Measurements from ENCODE around the gene GALNT18. TPM values are rescaled to one million over a fixed set of nuclear protein-coding genes. Genes with fewer than 3 reads are reported as not detected.
"Not testable (repeated sequence)": the region's sequence is repeated elsewhere in the genome, so short reads cannot be mapped to it uniquely, and the experiment has no call there.

GALNT18 gene
- total RNA-seq, 6 experiments from 2014 or later: 3.7 to 11.4 (median 7.8) TPM

DNA sequence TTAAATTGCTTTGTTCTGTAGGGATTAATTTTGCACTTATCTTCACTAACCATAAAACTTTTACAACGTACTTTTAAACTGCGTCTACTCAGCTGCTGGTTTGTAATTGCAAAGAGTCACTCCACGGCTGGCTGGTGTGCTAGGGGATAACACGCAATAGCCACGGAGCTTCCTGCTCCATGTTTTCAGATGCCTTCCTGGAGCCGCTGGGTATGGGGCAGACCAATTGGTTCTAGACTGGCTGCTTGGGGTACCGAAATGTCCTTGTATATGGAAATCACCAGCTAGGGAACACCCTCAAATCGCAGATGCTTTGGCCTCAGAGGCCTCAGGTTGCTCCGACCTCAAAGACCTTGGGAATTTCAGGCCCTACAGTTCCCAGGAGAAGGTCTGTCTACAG lies 265.0 kb downstream of the GALNT18 start:
- TF ChIP-seq POLR2A (IDR thresholded peaks at IDR 0.05): no peak
- H3K4me1 ChIP-seq: no peaks in the 10 kb centered on the region
- H3K36me3 ChIP-seq: no peaks in the 10 kb centered on the region
- no peak for DNase-seq
- no peaks in the 10 kb centered on the region for H3K27me3 ChIP-seq
- intact Hi-C loops (cut with DNase I): no loop called here
- H3K9me3 ChIP-seq: no peaks in the 10 kb centered on the region
- no peak overlapping the region for H3K4me3 ChIP-seq
- H3K27ac ChIP-seq: no peak overlapping the region
- no peak for ATAC-seq
- WGBS (ENCODE audit: insufficient coverage, low coverage, low lambda C conversion rate, missing lambda C conversion rate): 88% methylated on average over 8 of the region's 9 CpGs

DNA sequence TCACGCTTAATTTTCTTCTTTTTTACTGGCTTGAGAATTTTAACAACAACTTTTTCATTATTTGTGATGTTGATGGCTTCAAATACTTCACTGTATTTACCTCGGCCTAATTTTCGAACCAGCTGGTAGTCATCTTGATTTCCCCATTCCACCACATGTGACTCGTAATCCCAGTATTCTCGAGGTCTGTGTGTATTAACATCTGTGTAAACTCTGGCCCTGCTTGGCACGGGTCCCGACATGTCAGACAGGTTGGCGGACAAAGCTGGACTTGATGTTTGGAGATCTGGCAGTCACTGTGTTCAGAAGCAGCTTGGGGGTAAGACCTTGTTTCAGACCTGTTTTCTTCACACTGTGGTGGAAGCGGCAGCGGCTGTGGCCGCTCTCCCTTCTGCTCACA lies 268.9 kb downstream of the GALNT18 start, which contains the start of gene CSNK2A3:
CSNK2A3 (minus strand) TSS at position 373 of the 400 bp plus-strand sequence; CDS start at position 242, 131 bp downstream.
- H3K27ac ChIP-seq; H3K27me3 ChIP-seq; H3K4me3 ChIP-seq; intact Hi-C loops (cut with DNase I); H3K9me3 ChIP-seq; DNase-seq; H3K36me3 ChIP-seq; H3K4me1 ChIP-seq: not testable (repeated sequence)
- WGBS (ENCODE audit: insufficient coverage, low coverage, low lambda C conversion rate, missing lambda C conversion rate): 78% methylated on average over 7 of the region's 11 CpGs
- peak; percentile 61 to 81 (median 76) for ATAC-seq

DNA sequence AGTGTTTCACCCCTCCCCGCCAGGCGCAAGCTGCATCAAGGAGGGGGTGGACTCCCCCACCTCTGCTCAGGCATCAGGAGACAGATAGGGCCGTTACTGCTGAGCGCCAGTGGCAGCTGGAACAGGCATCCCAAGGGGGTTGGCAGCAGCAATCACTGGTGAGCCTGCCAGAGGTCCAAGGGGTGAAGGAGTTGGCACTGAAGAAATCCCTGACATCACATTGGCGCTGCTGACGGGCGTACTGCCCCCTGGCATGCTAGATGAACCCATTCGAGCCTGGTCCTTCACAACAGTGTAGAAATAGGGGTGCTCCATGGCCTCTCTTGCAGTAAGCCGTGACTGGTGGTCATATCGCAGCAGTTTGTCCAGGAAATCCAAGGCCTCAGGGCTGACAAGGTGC lies 270.0 kb downstream of the GALNT18 start:
- ATAC-seq; H3K4me3 ChIP-seq; DNase-seq; H3K9me3 ChIP-seq; H3K27ac ChIP-seq; H3K4me1 ChIP-seq; H3K27me3 ChIP-seq; H3K36me3 ChIP-seq; intact Hi-C loops (cut with DNase I): not testable (repeated sequence)
- 40% methylated on average over 2 of the region's 10 CpGs for WGBS (ENCODE audit: insufficient coverage, low coverage, low lambda C conversion rate, missing lambda C conversion rate)

DNA sequence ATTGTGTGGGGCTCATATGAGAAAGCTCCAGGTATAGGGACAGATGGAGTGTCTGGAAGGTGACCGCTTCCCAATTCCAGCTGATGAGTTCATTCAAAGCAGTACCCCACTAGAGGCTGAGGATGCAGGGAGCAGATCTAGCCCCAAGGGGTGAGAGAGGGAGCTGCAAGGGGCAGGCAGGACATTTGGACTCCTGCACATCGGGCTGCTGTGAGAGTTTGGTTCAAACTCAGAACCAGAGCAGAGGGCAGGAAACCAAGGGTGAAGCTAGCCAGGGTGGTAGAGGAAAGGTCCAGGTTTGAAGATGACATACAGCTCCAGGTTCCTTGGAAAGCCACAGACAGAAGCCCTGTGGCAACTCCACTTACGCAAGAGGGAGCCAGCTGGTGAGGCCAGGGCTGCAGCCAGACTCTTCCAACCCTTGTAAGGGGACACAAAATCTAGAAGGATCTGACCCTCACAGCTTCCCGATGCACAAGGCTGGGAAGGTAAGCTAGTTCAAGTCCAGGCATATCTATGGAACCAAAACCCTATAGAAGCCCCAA lies 270.7 kb downstream of the GALNT18 start:
- H3K36me3 ChIP-seq: no peaks in the 10 kb centered on the region
- no peak for TF ChIP-seq POLR2A (IDR thresholded peaks at IDR 0.05)
- TF ChIP-seq, protein P1, sequence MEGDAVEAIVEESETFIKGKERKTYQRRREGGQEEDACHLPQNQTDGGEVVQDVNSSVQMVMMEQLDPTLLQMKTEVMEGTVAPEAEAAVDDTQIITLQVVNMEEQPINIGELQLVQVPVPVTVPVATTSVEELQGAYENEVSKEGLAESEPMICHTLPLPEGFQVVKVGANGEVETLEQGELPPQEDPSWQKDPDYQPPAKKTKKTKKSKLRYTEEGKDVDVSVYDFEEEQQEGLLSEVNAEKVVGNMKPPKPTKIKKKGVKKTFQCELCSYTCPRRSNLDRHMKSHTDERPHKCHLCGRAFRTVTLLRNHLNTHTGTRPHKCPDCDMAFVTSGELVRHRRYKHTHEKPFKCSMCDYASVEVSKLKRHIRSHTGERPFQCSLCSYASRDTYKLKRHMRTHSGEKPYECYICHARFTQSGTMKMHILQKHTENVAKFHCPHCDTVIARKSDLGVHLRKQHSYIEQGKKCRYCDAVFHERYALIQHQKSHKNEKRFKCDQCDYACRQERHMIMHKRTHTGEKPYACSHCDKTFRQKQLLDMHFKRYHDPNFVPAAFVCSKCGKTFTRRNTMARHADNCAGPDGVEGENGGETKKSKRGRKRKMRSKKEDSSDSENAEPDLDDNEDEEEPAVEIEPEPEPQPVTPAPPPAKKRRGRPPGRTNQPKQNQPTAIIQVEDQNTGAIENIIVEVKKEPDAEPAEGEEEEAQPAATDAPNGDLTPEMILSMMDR (IDR thresholded peaks at IDR 0.05): no peak
- H3K4me3 ChIP-seq: no peak overlapping the region
- H3K4me1 ChIP-seq: no peaks in the 10 kb centered on the region
- no peaks in the 10 kb centered on the region for H3K27me3 ChIP-seq
- WGBS (ENCODE audit: insufficient coverage, low coverage, low lambda C conversion rate, missing lambda C conversion rate): no CpG with 5 or more reads among the region's 4 CpGs
- no peak for DNase-seq
- ATAC-seq: no peak
- no peak overlapping the region for H3K27ac ChIP-seq
- intact Hi-C loops (cut with DNase I): no loop called here
- no peaks in the 10 kb centered on the region for H3K9me3 ChIP-seq

DNA sequence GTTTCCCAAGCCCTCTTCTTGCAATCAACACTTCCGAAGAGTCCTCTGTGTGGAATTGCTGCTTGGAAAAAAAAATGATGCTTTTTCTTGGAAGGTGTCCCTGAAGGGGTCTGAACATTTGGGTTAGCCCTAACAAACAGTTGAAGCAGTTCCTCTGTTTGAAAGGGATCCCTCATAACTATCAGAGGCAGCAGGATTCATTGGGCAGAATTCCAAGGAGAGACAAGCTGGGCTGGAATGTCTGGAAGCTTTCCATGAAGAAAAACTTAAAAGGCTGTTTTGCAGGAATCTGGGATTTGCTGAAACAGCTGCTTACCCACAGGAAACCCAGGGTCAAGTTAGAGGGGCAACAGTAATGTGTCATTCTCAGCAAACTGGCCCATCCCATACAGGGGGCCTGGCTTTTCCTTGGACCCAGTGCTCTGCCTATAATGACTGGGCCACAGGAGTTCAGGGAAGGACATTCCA lies 271.9 kb downstream of the GALNT18 start:
- ATAC-seq: peak; percentile 48 to 68 (median 54)
- WGBS (ENCODE audit: insufficient coverage, low coverage, low lambda C conversion rate, missing lambda C conversion rate): 75% methylated on average over 1 of the region's 1 CpG
- Histone ChIP-seq H3K4me3 (no peak overlapping the region), H3K4me1 (peaks cover 0 to 7% (median 0%) of the 10 kb centered on the region in 4 donors), H3K36me3 (no peaks in the 10 kb centered on the region), H3K27ac (no peak overlapping the region), H3K9me3 (no peaks in the 10 kb centered on the region), H3K27me3 (no peaks in the 10 kb centered on the region)
- no peak for TF ChIP-seq POLR2A (IDR thresholded peaks at IDR 0.05)
- TF ChIP-seq, protein P1 (IDR thresholded peaks at IDR 0.05): no peak
- DNase-seq: no peak
- intact Hi-C loops (cut with DNase I): no loop called here

DNA sequence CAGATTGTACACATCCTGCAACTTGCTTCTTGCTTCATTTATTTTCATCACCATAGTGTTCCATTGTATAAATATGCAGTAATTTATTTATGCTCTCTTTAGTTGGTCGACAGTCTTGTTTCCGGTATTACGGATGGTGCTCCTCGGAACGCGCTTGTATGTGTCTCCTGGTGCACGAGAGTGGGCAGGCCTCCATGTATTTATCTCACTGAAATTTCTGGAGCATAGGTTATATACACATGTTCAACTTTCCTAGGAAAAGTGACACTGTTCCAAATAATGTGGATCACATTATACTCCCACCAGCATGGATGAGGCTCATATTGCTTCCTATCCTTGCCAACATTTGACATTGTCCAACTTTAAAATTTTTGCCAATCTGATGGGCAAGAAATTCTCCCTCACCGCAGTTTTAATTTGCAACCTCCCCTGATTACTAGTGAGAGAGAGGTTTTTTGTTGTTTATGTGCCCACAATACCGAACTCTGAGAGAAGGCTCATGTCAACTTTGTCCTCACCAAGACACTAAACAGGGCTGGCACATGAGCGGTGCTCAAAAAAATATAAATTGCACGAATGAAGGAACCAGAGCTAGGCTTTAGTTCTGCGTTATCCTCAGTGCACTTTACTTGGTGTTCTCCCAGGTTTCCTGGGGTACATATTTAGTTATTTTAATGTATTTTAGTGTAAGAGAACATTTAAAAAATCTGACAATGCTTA lies 272.5 kb downstream of the GALNT18 start:
- WGBS (ENCODE audit: insufficient coverage, low coverage, low lambda C conversion rate, missing lambda C conversion rate): 43% methylated on average over 12 of the region's 12 CpGs
- ATAC-seq (no peak), DNase-seq (no peak)
- Histone ChIP-seq H3K4me3 (no peak overlapping the region), H3K9me3 (no peaks in the 10 kb centered on the region), H3K36me3 (no peaks in the 10 kb centered on the region), H3K4me1 (peaks cover 0 to 7% (median 0%) of the 10 kb centered on the region in 4 donors), H3K27me3 (no peaks in the 10 kb centered on the region), H3K27ac (no peak overlapping the region)
- no peak for TF ChIP-seq POLR2A (IDR thresholded peaks at IDR 0.05)
- TF ChIP-seq, protein P1 (IDR thresholded peaks at IDR 0.05): no peak
- intact Hi-C loops (cut with DNase I): no loop called here

Measured in right lobe of liver (tissue), 6 donors.